ENCODE measurements around the gene CHPT1. TPM values are rescaled to one million over a fixed set of nuclear protein-coding genes. Genes with fewer than 3 reads are reported as not detected.

CHPT1 gene
- total and polyA plus RNA-seq, 9 of the 15 experiments (the other 6 are each of a cell fraction or from before 2014, with no cell fraction given), result 15.3 to 210 (median 91.9) TPM

DNA sequence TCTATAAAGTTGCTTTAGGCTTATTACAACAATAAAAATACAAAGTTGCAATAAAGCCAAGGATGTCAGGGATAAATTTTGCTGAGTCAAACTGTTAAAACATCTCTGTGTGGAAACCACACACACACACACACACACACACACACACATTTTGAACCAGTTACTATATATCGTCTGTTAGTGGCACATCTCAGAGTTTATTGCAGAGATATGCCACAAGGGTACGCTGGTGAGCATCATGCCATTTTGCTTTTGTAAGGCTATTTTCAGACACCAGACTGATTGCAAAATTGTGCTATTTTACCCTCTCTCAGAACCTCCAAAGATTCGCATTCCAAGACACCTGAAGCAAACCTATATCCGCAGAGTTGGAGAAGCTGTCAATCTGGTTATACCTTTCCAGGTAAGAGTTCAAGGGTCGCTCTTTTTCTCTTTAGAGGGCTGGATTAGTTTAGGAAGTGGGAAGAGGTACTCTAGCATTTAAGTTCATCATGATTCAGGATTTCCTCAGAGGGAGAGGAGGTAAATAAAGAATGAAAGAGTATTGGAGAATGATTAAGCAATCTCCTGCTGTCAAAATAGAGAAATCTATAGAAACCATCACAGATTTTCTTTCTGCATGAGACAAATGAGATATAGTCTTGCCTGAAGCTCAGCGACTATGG, 27.3 kb upstream of the CHPT1 start:
- peak; percentile 39 to 72 (median 50) for DNase-seq (ENCODE audit: extremely low read depth in 1 of 4, low spot score in 3 of 4)
- Histone ChIP-seq H3K9me1 (ENCODE audit: control insufficient read depth, insufficient read depth, low read length) (no peaks in the 10 kb centered on the region), H2AFZ (ENCODE audit: low read depth, low read length) (peak overlapping the region; percentile 41; the same call in 1 of the 2 replicates), H3K27ac (ENCODE audit: extremely low read depth, low read depth, low read length) (no peak overlapping the region), H4K20me1 (replicated peaks; ENCODE audit: control insufficient read depth, insufficient read depth, low read length) (no peaks in the 10 kb centered on the region), H3K27me3 (ENCODE audit: control insufficient read depth in 2 of 2, insufficient read depth in 2 of 2, low read length in 2 of 2) (peaks cover 2 to 7% of the 10 kb centered on the region in 2 experiments; a peak in 2 of 5 replicates), H3K4me3 (no peak overlapping the region), H3K9me3 (replicated peaks; ENCODE audit: control insufficient read depth, insufficient read depth, low read depth, low read length) (no peaks in the 10 kb centered on the region), H3K79me2 (ENCODE audit: control insufficient read depth, insufficient read depth, low read length) (no peaks in the 10 kb centered on the region), H3K4me1 (replicated peaks in 1 of 2; ENCODE audit: control insufficient read depth in 2 of 2, insufficient read depth in 2 of 2, low read length in 2 of 2) (no peaks in the 10 kb centered on the region; a peak in 3 of 5 replicates), H3K36me3 (ENCODE audit: control insufficient read depth, insufficient read depth, low read length) (no peaks in the 10 kb centered on the region), H3K4me2 (ENCODE audit: insufficient read depth, low read length) (no peak overlapping the region), H3K9ac (ENCODE audit: insufficient read depth in 1 of 2, low read depth in 2 of 2, low read length in 2 of 2) (no peak overlapping the region)
- peak; percentile 81 for ATAC-seq
- 42% methylated on average over 6 of the region's 6 CpGs for WGBS (ENCODE audit: insufficient coverage, low coverage, missing lambda C conversion rate)
- in situ Hi-C loops (cut with MboI) (no loop called here), intact Hi-C loops (cut with micrococcal nuclease) (loop anchor here (1.0 to 5.0 kb wide), 3 partner anchors 27 to 89 kb away; partner anchors contain the start of gene CHPT1)
- no TSS peak for BruUV-seq (replicated peaks)
- POLR2A ChIA-PET, result no interaction called here
- peak; percentile 77 for FAIRE-seq
- CTCF ChIA-PET (ENCODE audit: low intra/inter-chr PET ratio), result no interaction called here
- TF ChIP-seq CBX2 (IDR thresholded peaks at IDR 0.05; ENCODE audit: insufficient read depth, low read length, poor library complexity, severe bottlenecking) (no peak), EHMT2 (IDR thresholded peaks at IDR 0.05) (no peak), KDM2B (CRISPR knock-in tag; IDR thresholded peaks at IDR 0.05) (no peak), SAFB (IDR thresholded peaks at IDR 0.05; ENCODE audit: borderline replicate concordance, low read depth, low read length) (no peak), TEAD4 (IDR thresholded peaks at IDR 0.05; ENCODE audit: low read length) (peak; percentile 56), TEAD4 (CRISPR knock-in tag; IDR thresholded peaks at IDR 0.05; ENCODE audit: borderline replicate concordance) (no peak), ZNF707 (CRISPR knock-in tag; conservative IDR thresholded peaks at IDR 0.05) (no peak), SRSF9 (IDR thresholded peaks at IDR 0.05; ENCODE audit: borderline replicate concordance, low read depth, low read length) (no peak), CEBPB (tag; IDR thresholded peaks at IDR 0.05) (peak; percentile 94), XRCC3 (IDR thresholded peaks at IDR 0.05) (no peak), RBM17 (IDR thresholded peaks at IDR 0.05; ENCODE audit: borderline replicate concordance, low read depth, low read length) (no peak)
- TF ChIP-seq, protein P1, sequence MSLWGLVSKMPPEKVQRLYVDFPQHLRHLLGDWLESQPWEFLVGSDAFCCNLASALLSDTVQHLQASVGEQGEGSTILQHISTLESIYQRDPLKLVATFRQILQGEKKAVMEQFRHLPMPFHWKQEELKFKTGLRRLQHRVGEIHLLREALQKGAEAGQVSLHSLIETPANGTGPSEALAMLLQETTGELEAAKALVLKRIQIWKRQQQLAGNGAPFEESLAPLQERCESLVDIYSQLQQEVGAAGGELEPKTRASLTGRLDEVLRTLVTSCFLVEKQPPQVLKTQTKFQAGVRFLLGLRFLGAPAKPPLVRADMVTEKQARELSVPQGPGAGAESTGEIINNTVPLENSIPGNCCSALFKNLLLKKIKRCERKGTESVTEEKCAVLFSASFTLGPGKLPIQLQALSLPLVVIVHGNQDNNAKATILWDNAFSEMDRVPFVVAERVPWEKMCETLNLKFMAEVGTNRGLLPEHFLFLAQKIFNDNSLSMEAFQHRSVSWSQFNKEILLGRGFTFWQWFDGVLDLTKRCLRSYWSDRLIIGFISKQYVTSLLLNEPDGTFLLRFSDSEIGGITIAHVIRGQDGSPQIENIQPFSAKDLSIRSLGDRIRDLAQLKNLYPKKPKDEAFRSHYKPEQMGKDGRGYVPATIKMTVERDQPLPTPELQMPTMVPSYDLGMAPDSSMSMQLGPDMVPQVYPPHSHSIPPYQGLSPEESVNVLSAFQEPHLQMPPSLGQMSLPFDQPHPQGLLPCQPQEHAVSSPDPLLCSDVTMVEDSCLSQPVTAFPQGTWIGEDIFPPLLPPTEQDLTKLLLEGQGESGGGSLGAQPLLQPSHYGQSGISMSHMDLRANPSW (CRISPR knock-in tag; IDR thresholded peaks at IDR 0.05), result no peak

Measured in K562 (cell line).